Gastrocnemius medialis (tissue), 4 donors: ENCODE results near the gene RC3H1. TPM values are rescaled to one million over a fixed set of nuclear protein-coding genes. Genes with fewer than 3 reads are reported as not detected.

Experiments used
- ATAC-seq, 2 donors: fragments of 150-250 bp; one replicate each; pipeline ENCODE4 v1.9.1; 2016
- DNase-seq, 2 donors: peaks; one replicate each; pipeline ENCODE4 v3.0.0-alpha.2; 2019
- H3K27ac ChIP-seq, 4 donors: fragments of 200-600 bp; sonication (generic); 1 replicate in 1 of 4; 2 replicates in 3 of 4; pipeline ENCODE4 v1.5.1; 2016 to 2018; ENCODE audit warnings: mild to moderate bottlenecking in 2 of 4, moderate library complexity in 1 of 4
- H3K27me3 ChIP-seq, 3 donors: fragments of 200-600 bp; sonication (generic) in 2 of 3; 1 replicate in 1 of 3; 2 replicates in 2 of 3; pipeline versions ENCODE4 v1.5.1 to v1.6.0; 2016 to 2019; ENCODE audit warnings: mild to moderate bottlenecking in 1 of 3, moderate library complexity in 1 of 3
- H3K36me3 ChIP-seq, 2 donors: fragments of 200-600 bp; sonication (generic) in 1 of 2; one replicate each; pipeline ENCODE4 v1.5.1; 2017 to 2018
- H3K4me1 ChIP-seq, 2 donors: fragments of 200-600 bp; sonication (generic) in 1 of 2; one replicate each; pipeline ENCODE4 v1.5.1; 2016 to 2017; ENCODE audit warnings: mild to moderate bottlenecking in 2 of 2
- H3K4me3 ChIP-seq, 4 donors: fragments of 200-600 bp; sonication (generic) in 3 of 4; 1 replicate in 1 of 4; 2 replicates in 3 of 4; pipeline ENCODE4 v1.5.1; 2016 to 2019; ENCODE audit warnings: mild to moderate bottlenecking in 2 of 4
- H3K9me3 ChIP-seq, 3 donors: fragments of 200-600 bp; sonication (generic) in 2 of 3; 1 replicate in 1 of 3; 2 replicates in 2 of 3; pipeline ENCODE4 v1.5.1; 2016 to 2019
- CTCF ChIP-seq, 5 experiments: fragments of 450-650 bp in 3 of 5; fragments of 200-600 bp in 2 of 5; sonication (generic) in 2 of 5; IDR thresholded peaks in 4 of 5; conservative IDR thresholded peaks in 1 of 5; 1 replicate in 4 of 5; 2 replicates in 1 of 5; pipeline ENCODE4 v1.5.1; 2016 to 2019; ENCODE audit warnings: antibody characterized with exemption in 5 of 5, mild to moderate bottlenecking in 3 of 5, moderate library complexity in 3 of 5
- POLR2A ChIP-seq, 2 donors: fragments of 450-650 bp; IDR thresholded peaks; one replicate each; pipeline ENCODE4 v1.6.1; 2017; ENCODE audit warnings: antibody characterized with exemption in 2 of 2, mild to moderate bottlenecking in 2 of 2, moderate library complexity in 2 of 2
- in situ Hi-C, 4 donors: fragments of 200-750 bp; cut with MboI; loops; one replicate each; pipeline versions ENCODE4 v1.15.0 to v1.8.0; 2017; ENCODE audit warnings: low sequenced_read_pairs in 4 of 4
- intact Hi-C: fragments of 100-400 bp; cut with DNase I; formaldehyde crosslinking; loops from one replicate; pipeline ENCODE4 v1.15.1; 2023; ENCODE audit warnings: low total_unique reads
- total RNA-seq, 4 donors: library from RNA; depleted of rRNA; stranded (reverse); fragments of >200 nt; gene quantifications; one replicate each; pipeline versions ENCODE4 v1.1.0 to v1.2.3, GENCODE V29; 2016

The RC3H1 gene
- total RNA-seq, 4 donors from 2014 or later, result 17.6 to 88.9 (median 37.8) TPM

- Histone ChIP-seq H3K36me3 (no peaks in the 10 kb centered on the region), H3K4me1 (no peaks in the 10 kb centered on the region), H3K27me3 (no peaks in the 10 kb centered on the region), H3K9me3 (no peaks in the 10 kb centered on the region), H3K4me3 (no peak overlapping the region), H3K27ac (no peak overlapping the region)
- in situ Hi-C loops (no loop called here), intact Hi-C loops (no loop called here)
- ATAC-seq, result no peak
- TF ChIP-seq CTCF (IDR thresholded peaks at IDR 0.05 in 4 of 5, conservative IDR thresholded peaks at IDR 0.05 in 1 of 5) (no peak), POLR2A (IDR thresholded peaks at IDR 0.05) (no peak)
- DNase-seq, result no peak
Observed at GRCh38 chr1:173913111-173913510, 109.0 kb downstream of the RC3H1 start.

- intact Hi-C loops (no loop called here), in situ Hi-C loops (no loop called here)
- no peak for ATAC-seq
Observed at GRCh38 chr1:173903827-173904531, 118.2 kb downstream of the RC3H1 start.

GRCh38 chr1:173900992-173901391, 121.2 kb downstream of the RC3H1 start:
- intact Hi-C loops (no loop called here), in situ Hi-C loops (no loop called here)
- TF ChIP-seq CTCF (IDR thresholded peaks at IDR 0.05 in 4 of 5, conservative IDR thresholded peaks at IDR 0.05 in 1 of 5) (no peak), POLR2A (IDR thresholded peaks at IDR 0.05) (no peak)
- Histone ChIP-seq H3K27me3 (no peaks in the 10 kb centered on the region), H3K4me1 (peaks cover 0 to 5% of the 10 kb centered on the region in 2 donors), H3K27ac (no peak overlapping the region), H3K36me3 (no peaks in the 10 kb centered on the region), H3K9me3 (no peaks in the 10 kb centered on the region), H3K4me3 (no peak overlapping the region)
- no peak for DNase-seq
- ATAC-seq, result no peak

More at GRCh38 chr1:173903827-173904531, 118.2 kb downstream of the RC3H1 start:
- H3K36me3 ChIP-seq, result no peaks in the 10 kb centered on the region
- no peak for TF ChIP-seq POLR2A (IDR thresholded peaks at IDR 0.05)
- H3K4me3 ChIP-seq, result no peak overlapping the region
- DNase-seq, result no peak
- H3K27me3 ChIP-seq, result no peaks in the 10 kb centered on the region
- peaks cover 0 to 5% of the 10 kb centered on the region in 2 donors for H3K4me1 ChIP-seq
- H3K27ac ChIP-seq, result no peak overlapping the region
- no peaks in the 10 kb centered on the region for H3K9me3 ChIP-seq

GRCh38 chr1:173900427-173900826, 121.7 kb downstream of the RC3H1 start:
- peaks cover 0 to 5% of the 10 kb centered on the region in 2 donors for H3K4me1 ChIP-seq
- TF ChIP-seq CTCF (IDR thresholded peaks at IDR 0.05 in 4 of 5, conservative IDR thresholded peaks at IDR 0.05 in 1 of 5) (no peak), POLR2A (IDR thresholded peaks at IDR 0.05) (no peak)
- in situ Hi-C loops (no loop called here), intact Hi-C loops (no loop called here)
- no peaks in the 10 kb centered on the region for H3K36me3 ChIP-seq
- no peaks in the 10 kb centered on the region for H3K27me3 ChIP-seq
- no peak for ATAC-seq
- no peak for DNase-seq
- no peak overlapping the region for H3K4me3 ChIP-seq
- H3K27ac ChIP-seq, result no peak overlapping the region
- no peaks in the 10 kb centered on the region for H3K9me3 ChIP-seq

- Histone ChIP-seq H3K27me3 (no peaks in the 10 kb centered on the region), H3K9me3 (no peaks in the 10 kb centered on the region), H3K4me1 (no peaks in the 10 kb centered on the region), H3K36me3 (no peaks in the 10 kb centered on the region), H3K4me3 (no peak overlapping the region), H3K27ac (no peak overlapping the region)
- TF ChIP-seq POLR2A (IDR thresholded peaks at IDR 0.05) (no peak), CTCF (IDR thresholded peaks at IDR 0.05 in 4 of 5, conservative IDR thresholded peaks at IDR 0.05 in 1 of 5) (no peak)
- intact Hi-C loops, result no loop called here
- in situ Hi-C loops, result no loop called here
- DNase-seq (no peak), ATAC-seq (no peak)
Observed at GRCh38 chr1:173894189-173894588, 128.0 kb downstream of the RC3H1 start.
